AG04449 (cell line): ENCODE data around the gene ADCK2.

Experiments used
- CTCF ChIA-PET: fragments of 350-600 bp; formaldehyde crosslinking; extraction: SDS; loops from one replicate; lab custom pipeline; 2021; ENCODE audit warnings: antibody characterized with exemption; lab: Yijun Ruan, JAX
- POLR2A ChIA-PET: fragments of 400-600, 350-600 bp; formaldehyde crosslinking; extraction: SDS; loops from one replicate; lab custom pipeline; 2020; ENCODE audit warnings: antibody characterized with exemption, inconsistent platforms; lab: Yijun Ruan, JAX
- DNase-seq: peaks from one replicate; pipeline ENCODE4 v3.0.0-alpha.2; 2010; ENCODE audit warnings: low read depth, low spot score
- H3K4me3 ChIP-seq: 2 replicates; pipeline ENCODE4 v1.5.1; 2011; ENCODE audit warnings: low read depth, mild to moderate bottlenecking, control low read depth, low read length
- TF ChIP-seq, protein P1 (sequence below): IDR thresholded peaks from one replicate; pipeline ENCODE4 v1.5.1; 2011; ENCODE audit warnings: mild to moderate bottlenecking, moderate library complexity, low read length, control low read depth, inconsistent platforms; ENCODE audit not compliant: insufficient read depth; ENCODE audit errors: missing control alignments

ADCK2 gene

DNA sequence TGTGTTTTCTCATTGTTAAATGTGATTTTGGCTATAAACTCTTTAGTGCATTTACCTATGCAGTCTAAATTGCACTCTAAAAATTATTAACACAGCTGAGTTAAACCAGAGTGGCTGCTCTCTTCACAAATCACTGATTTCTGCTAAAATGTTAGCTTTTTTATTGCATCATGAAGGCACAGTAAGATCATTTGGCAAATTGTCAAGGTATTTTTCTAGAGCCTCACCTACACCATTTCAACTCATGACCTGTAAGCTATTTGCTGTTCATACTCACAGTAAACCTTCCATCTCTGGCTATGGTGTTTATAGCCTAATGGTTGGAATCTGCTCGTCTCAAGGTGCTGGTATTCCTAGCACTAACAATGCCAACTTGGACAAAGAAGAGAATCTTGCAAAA lies 49.5 kb downstream of the ADCK2 start:
- TF ChIP-seq, protein P1, sequence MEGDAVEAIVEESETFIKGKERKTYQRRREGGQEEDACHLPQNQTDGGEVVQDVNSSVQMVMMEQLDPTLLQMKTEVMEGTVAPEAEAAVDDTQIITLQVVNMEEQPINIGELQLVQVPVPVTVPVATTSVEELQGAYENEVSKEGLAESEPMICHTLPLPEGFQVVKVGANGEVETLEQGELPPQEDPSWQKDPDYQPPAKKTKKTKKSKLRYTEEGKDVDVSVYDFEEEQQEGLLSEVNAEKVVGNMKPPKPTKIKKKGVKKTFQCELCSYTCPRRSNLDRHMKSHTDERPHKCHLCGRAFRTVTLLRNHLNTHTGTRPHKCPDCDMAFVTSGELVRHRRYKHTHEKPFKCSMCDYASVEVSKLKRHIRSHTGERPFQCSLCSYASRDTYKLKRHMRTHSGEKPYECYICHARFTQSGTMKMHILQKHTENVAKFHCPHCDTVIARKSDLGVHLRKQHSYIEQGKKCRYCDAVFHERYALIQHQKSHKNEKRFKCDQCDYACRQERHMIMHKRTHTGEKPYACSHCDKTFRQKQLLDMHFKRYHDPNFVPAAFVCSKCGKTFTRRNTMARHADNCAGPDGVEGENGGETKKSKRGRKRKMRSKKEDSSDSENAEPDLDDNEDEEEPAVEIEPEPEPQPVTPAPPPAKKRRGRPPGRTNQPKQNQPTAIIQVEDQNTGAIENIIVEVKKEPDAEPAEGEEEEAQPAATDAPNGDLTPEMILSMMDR: no peak
- POLR2A ChIA-PET: interaction anchor here (0.6 kb wide), 1 partner anchor 21 kb away, joined by 3 read pairs; no protein-coding TSS in a partner anchor
- no peak for DNase-seq
- no peak overlapping the region for H3K4me3 ChIP-seq
- CTCF ChIA-PET: interaction anchor here (0.7 to 1.7 kb wide), 4 partner anchors 19 to 811 kb away, joined by 3 to 6 read pairs (median 3); no protein-coding TSS in a partner anchor

- ChIA-PET CTCF (interaction anchor here (0.9 to 1.7 kb wide), 3 partner anchors 20 to 810 kb away, joined by 3 to 6 read pairs (median 3); no protein-coding TSS in a partner anchor), POLR2A (no interaction called here)
These were observed 50.3 kb downstream of the ADCK2 start for GRCh38 chr7:140723006-140723405.

DNA sequence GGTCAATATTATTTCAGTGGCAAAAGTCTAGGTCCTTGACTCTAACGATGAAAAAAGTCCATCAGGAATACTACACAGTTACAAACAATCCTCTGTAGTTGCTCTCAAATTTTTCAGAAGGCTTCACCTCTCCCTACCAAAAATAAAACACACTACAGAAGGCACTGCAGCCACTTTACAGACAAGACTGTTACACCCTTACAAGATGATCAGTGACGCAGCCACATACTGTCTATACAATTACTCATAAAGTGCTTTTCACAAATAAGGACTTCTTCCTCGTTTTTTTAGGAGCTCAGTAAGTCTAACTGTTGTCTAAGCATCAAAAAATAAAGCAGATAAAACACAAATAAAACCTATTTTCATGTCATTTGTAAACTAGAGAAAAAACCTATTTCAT lies 50.8 kb downstream of the ADCK2 start:
- no peak for DNase-seq
- ChIA-PET CTCF (interaction anchor here (1.7 kb wide), 1 partner anchor 88 kb away, joined by 6 read pairs; no protein-coding TSS in a partner anchor), POLR2A (no interaction called here)
- TF ChIP-seq, protein P1: no peak
- no peak overlapping the region for H3K4me3 ChIP-seq

More at GRCh38 chr7:140723006-140723405, 50.3 kb downstream of the ADCK2 start:
- H3K4me3 ChIP-seq: no peak overlapping the region
- no peak for DNase-seq
- TF ChIP-seq, protein P1: no peak

DNA sequence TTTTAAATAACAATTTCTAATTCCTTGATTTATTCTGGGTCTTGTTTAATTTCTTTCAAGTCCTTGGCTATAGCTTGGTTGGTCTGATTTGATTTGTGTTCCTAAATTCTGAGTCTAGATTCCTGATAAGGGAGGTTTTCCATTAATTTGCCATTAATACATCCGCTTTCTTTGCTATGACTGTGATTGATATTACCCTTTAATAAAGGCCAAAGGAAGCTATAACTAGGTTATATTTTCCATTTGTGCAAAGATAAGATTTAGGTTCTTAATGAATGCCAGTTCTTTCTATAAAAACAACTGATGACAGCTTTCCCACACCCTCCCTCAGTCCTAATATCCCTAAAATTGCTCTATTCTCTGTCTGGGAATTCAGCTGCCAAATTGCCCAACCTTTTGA lies 52.0 kb downstream of the ADCK2 start:
- no peak for DNase-seq
- POLR2A ChIA-PET: no interaction called here
- CTCF ChIA-PET: interaction anchor here (0.7 kb wide), 1 partner anchor 22 kb away, joined by 3 read pairs; no protein-coding TSS in a partner anchor
- H3K4me3 ChIP-seq: no peak overlapping the region
- TF ChIP-seq, protein P1: no peak

- H3K4me3 ChIP-seq: no peak overlapping the region
- TF ChIP-seq, protein P1: peak; percentile 17
- ChIA-PET CTCF (interaction anchor here (0.8 to 1.6 kb wide), 14 partner anchors 10 to 927 kb away, joined by 3 to 11 read pairs (median 4); partner anchors contain the start of gene MRPS33), POLR2A (interaction anchor here (0.6 kb wide), 1 partner anchor 806 kb away, joined by 4 read pairs; no protein-coding TSS in a partner anchor)
- no peak for DNase-seq
These were observed 53.5 kb downstream of the ADCK2 start for GRCh38 chr7:140726281-140726680.

- no peak for DNase-seq
- no peak overlapping the region for H3K4me3 ChIP-seq
- POLR2A ChIA-PET: no interaction called here
- CTCF ChIA-PET: no interaction called here
- TF ChIP-seq, protein P1: no peak
These were observed 59.7 kb downstream of the ADCK2 start for GRCh38 chr7:140732416-140732815.
